Measurements from ENCODE around the gene TPM1. TPM values are rescaled to one million over a fixed set of nuclear protein-coding genes. Genes with fewer than 3 reads are reported as not detected.

TPM1 gene
- total and polyA plus RNA-seq, 10 of the 15 experiments (the other 5 are each of a cell fraction or from before 2014, with no cell fraction given): 0.43 to 10.0 (median 2.4) TPM

DNA sequence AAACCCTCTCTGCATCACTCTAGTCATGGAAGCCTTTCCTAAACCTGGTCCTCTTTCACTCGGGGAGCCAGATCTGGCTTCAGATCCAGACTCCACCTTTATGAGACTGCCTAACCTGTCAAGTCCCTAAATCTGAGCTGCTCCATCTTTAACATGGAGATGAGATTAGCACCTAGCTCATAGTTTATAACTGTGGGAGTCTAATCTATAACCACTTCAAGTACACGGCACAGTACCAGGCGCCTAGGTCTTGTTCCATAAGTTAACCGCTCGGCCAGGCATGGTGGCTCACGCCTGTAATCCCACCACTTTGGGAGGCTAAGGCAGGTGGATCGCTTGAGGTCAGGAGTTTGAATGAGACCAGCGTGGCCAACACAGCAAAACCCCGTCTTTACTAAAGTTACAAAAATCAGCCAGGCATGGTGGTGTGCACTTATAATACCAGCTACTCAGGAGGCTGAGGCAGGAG lies 30.3 kb downstream of the TPM1 start:
- H3K27ac ChIP-seq (ENCODE audit: control insufficient read depth, insufficient read depth): no peak overlapping the region
- H3K27me3 ChIP-seq (replicated peaks in 1 of 2; ENCODE audit: control insufficient read depth in 2 of 2, insufficient read depth in 2 of 2, low read length in 1 of 2): no peaks in the 10 kb centered on the region
- no peak overlapping the region for H3K4me2 ChIP-seq (ENCODE audit: control insufficient read depth, insufficient read depth)
- DNase-seq (ENCODE audit: low read depth, low spot score) (no peak), ATAC-seq (no peak), FAIRE-seq (no peak)
- in situ Hi-C loops (cut with MboI): no loop called here
- ChIA-PET SMC1A (ENCODE audit: uncharacterized antibody, unreplicated experiment) (no interaction called here), POLR2A (no interaction called here), CTCF (interaction anchor here (1.6 to 2.2 kb wide), 2 partner anchors 20 to 26 kb away, joined by 5 to 7 read pairs; no protein-coding TSS in a partner anchor), RAD21 (ENCODE audit: unreplicated experiment) (no interaction called here)
- no peaks in the 10 kb centered on the region for H4K20me1 ChIP-seq (ENCODE audit: control insufficient read depth, insufficient read depth)
- no peaks in the 10 kb centered on the region for H3K79me2 ChIP-seq (ENCODE audit: control insufficient read depth, insufficient read depth, low read length)
- no peak overlapping the region for H2AFZ ChIP-seq (ENCODE audit: control insufficient read depth, low read depth, low read length)
- no peaks in the 10 kb centered on the region for H3K36me3 ChIP-seq (ENCODE audit: control insufficient read depth in 2 of 2, insufficient read depth in 2 of 2, low read length in 1 of 2)
- H3K9me3 ChIP-seq (replicated peaks; ENCODE audit: control insufficient read depth, insufficient read depth, low read length): no peaks in the 10 kb centered on the region
- BruUV-seq (replicated peaks): no TSS peak
- TF ChIP-seq BRCA1 (IDR thresholded peaks at IDR 0.05; ENCODE audit: low read depth, low read length): no peak
- no peak for TF ChIP-seq CBX5 (IDR thresholded peaks at IDR 0.05; ENCODE audit: low read depth)
- TF ChIP-seq, protein P1, sequence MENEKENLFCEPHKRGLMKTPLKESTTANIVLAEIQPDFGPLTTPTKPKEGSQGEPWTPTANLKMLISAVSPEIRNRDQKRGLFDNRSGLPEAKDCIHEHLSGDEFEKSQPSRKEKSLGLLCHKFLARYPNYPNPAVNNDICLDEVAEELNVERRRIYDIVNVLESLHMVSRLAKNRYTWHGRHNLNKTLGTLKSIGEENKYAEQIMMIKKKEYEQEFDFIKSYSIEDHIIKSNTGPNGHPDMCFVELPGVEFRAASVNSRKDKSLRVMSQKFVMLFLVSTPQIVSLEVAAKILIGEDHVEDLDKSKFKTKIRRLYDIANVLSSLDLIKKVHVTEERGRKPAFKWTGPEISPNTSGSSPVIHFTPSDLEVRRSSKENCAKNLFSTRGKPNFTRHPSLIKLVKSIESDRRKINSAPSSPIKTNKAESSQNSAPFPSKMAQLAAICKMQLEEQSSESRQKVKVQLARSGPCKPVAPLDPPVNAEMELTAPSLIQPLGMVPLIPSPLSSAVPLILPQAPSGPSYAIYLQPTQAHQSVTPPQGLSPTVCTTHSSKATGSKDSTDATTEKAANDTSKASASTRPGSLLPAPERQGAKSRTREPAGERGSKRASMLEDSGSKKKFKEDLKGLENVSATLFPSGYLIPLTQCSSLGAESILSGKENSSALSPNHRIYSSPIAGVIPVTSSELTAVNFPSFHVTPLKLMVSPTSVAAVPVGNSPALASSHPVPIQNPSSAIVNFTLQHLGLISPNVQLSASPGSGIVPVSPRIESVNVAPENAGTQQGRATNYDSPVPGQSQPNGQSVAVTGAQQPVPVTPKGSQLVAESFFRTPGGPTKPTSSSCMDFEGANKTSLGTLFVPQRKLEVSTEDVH (IDR thresholded peaks at IDR 0.05; ENCODE audit: low read depth, partially characterized antibody): no peak
- TF ChIP-seq SMAD5 (IDR thresholded peaks at IDR 0.05; ENCODE audit: low read depth): no peak
- no peak for TF ChIP-seq HDAC6 (IDR thresholded peaks at IDR 0.05; ENCODE audit: unreplicated experiment)
- no peak for TF ChIP-seq BCL11A (IDR thresholded peaks at IDR 0.05; ENCODE audit: low read depth, low read length)
- no peak overlapping the region for H3K9ac ChIP-seq (ENCODE audit: control insufficient read depth, insufficient read depth, low read length)
- 71% methylated on average over 9 of the region's 9 CpGs for WGBS (ENCODE audit: insufficient coverage, insufficient replicate concordance, low lambda C conversion rate, missing lambda C conversion rate)
- no peak overlapping the region for H3K4me3 ChIP-seq
- intact Hi-C loops (cut with micrococcal nuclease; ENCODE audit: unreplicated experiment): no loop called here
- peaks cover 9% of the 10 kb centered on the region for H3K4me1 ChIP-seq (ENCODE audit: control insufficient read depth, insufficient read depth, low read length)

Measured in GM12878 (cell line).